IPS DF 4.7 (cell line): ENCODE measurements around the gene NOC3L.

ENCODE experiments used
- DNase-seq: peaks from one replicate; pipeline ENCODE4 v3.0.0-alpha.2; 2013; ENCODE audit warnings: low spot score; ENCODE audit errors: extremely low read depth

The NOC3L gene

GRCh38 chr10:94308866-94309265 lies 53.9 kb downstream of the NOC3L start:
- no peak for DNase-seq

DNA sequence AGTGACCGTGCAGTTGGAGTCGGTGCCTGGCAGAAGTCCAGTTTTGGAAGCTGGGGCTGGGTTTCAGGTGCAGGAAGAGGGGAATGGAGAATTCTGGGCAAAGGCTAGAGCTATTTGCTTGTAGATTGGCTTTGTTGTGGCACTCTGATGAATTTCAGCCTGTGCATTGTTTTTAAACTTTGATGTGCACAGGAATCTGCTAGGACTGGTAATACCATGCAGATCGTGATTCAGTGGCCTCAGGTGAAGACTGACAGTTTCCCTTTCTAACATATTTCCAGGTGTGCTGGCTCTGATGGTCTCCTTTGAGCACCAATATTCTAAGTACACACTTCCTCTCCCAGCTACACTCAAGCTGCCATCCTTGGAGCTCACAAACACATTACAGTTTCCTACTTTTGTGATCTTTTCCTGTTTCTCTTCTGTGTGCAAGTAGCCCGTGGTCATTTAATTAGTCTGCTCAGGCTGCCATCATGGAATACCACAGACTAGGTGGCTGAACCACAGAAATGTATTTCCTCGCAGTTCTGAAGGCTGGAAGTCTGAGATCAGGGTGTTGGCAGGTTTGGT lies 55.6 kb downstream of the NOC3L start:
- DNase-seq: no peak

DNA sequence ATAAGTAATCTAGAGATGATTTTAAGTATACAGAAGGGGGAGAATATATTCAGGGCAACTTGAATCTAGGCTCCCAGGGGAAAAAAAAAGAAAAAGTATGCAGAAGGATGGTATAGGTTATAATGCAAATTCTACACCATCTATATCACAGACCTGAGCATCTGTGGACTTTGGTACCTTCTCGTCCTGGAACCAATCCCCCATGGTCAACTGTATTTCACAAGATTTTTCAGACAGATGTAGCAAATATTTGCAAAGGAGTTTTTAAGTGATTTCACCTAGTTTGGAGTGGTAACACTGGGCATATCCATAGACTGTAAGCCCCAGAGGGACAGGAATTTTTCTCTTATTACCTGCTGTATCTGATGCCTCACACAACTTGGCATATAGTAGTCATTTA lies 58.8 kb downstream of the NOC3L start:
- no peak for DNase-seq

- DNase-seq: no peak
Observed at GRCh38 chr10:94300042-94300441, 62.7 kb downstream of the NOC3L start.

- DNase-seq: no peak
Observed at GRCh38 chr10:94299417-94299816, 63.3 kb downstream of the NOC3L start.

DNA sequence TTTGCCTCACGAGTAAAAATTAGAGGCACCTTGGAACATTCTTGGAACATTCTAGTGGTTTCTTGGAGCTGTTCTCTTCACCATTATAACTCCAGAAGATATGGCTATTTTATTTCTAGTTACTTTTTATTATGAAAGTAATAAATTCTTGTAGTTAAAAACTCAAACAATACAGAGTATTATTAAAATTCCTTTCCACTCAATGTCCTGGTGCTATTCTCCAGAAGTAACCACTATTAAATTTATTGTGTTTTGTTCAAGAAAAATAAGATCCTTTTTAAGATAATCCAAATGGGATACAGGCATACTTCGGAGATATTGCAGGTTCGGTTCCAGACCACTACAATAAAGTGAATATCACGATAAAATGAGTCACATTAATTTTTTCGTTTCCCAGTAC lies 68.6 kb downstream of the NOC3L start:
- DNase-seq: no peak

- DNase-seq: no peak
Observed at GRCh38 chr10:94293354-94293753, 69.4 kb downstream of the NOC3L start.

DNA sequence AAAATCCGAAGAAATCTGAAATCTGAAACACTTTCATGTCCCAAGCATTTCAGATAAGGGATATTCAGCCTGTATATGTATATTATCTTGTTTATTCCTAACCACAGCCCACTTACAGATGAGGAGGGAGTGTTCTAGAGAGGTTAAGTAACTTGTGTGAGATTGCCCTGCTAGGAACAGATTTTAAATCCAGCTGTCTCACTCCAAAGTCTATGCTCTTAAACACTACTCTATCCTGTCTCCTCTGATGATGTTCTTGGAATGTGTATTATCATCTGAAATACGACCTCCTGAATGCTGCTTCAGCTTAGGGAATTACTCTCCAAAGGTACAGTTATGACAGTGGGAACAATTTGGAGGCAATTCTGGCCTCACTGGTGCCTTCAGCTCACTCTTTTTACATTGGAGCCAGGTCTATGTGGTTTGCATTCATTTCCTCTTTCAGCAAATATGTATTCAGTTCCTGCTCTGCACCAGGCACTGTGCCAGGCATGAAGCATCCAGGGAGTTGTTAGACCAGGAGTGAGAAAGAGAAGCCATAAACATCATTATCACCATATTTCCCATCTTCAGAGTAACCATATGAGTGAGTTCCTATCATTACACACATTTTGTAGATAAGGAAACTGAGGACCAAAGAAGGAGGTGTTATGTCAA lies 70.2 kb downstream of the NOC3L start:
- DNase-seq: no peak

DNA sequence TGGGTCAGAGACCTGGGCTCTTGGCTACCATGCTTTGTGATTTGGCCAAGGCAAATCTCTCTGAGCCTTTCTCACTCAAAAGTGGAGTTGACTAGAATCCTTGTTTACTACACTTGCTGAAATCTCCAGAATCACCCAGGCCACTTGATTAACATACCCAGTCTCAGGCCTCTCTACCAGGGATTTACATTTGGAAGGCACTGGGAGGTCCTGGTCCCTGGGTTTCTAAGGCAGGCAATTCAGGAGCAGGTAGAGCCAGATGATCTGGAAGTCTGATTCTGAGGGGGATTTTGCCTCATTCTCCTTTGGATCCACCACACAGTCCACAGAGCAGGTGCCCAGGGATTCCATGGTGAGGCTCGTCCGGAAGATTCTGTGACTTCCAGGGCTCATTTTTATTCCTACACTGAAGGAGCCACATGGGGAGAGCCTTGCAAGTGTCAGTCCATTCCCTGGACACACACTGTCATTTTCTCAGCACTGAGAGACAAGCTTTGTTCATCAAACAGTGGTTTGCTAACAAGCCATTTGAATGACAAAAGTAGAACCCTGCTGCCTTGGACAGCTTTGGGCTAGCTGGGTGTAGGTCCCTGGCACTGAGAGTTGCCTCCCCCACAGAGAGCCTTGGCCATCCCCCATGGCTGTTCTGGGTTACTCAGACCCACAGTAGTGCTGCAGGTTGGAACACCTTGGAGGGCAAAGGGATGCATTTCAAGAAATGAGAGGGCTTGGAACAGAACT lies 74.2 kb downstream of the NOC3L start:
- no peak for DNase-seq

GRCh38 chr10:94287336-94287735 lies 75.4 kb downstream of the NOC3L start:
- DNase-seq: no peak

DNA sequence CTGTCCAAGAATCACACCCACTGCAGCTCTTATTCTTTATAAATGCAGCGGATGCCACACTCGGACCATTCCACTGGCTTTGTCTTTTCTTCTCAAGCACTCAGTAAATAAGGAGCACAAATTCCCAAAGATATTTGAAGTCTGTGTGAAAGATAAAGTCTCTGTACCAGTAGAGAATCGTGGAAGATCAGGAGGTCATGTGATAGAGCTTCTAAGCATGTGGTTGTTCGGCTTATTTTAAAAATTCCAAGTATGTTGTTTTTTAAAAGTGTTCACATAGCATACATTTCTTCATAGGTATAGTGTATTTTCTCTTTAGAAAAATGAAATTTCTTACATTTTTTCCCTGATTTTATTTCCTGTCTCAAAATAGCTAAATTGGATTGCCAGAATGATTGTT lies 75.8 kb downstream of the NOC3L start:
- DNase-seq: no peak

DNA sequence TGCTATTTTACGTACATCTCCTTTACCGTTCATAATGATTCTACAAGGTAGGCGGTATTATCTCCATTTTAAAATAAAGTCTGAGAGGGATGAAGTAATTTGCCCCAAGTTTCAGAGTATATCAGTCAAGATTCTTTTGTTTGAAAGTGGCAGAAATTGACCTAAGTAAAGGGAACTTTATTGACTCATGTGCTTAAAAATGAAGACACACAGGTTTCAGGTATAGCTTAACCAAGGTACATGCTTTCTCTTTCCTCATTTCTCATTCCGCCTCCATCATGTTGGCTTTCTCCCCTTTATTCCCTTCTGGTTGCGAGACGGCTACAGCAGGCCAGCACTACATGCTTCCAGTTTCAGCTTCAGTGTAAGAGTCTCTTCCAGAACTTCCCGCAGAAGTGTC lies 77.5 kb downstream of the NOC3L start:
- no peak for DNase-seq
